SU-DHL-6 (cell line): ENCODE results near the gene CCKAR.

Experiments
- H2AFZ ChIP-seq: fragments of 200-600 bp; sonication (generic); 2 replicates; pipeline ENCODE4 v1.6.1; 2014; ENCODE audit warnings: low read depth, mild to moderate bottlenecking, moderate library complexity, mixed read lengths, antibody characterized with exemption, low read length; ENCODE audit not compliant: severe bottlenecking
- H3F3A ChIP-seq: fragments of 200-600 bp; shearing (Covaris generic); 2 replicates; pipeline ENCODE4 v1.6.0; 2016; ENCODE audit warnings: antibody characterized with exemption, mild to moderate bottlenecking; ENCODE audit not compliant: insufficient read depth
- H3K27ac ChIP-seq: fragments of 200-600 bp; sonication (generic); 2 replicates; pipeline ENCODE4 v1.5.1; 2016; ENCODE audit warnings: low read depth, mild to moderate bottlenecking, low read length, moderate library complexity, mixed read lengths
- H3K27me3 ChIP-seq: fragments of 200-600 bp; sonication (generic), shearing (Covaris generic); 2 replicates; pipeline ENCODE4 v1.6.0; 2014; ENCODE audit warnings: mild to moderate bottlenecking, low read length
- H3K36me3 ChIP-seq: fragments of 200-600 bp; sonication (generic); 2 replicates; pipeline ENCODE4 v1.6.1; 2014; ENCODE audit warnings: mild to moderate bottlenecking, low read length, mixed read lengths
- H3K4me2 ChIP-seq: fragments of 300-600, 200-600 bp; shearing (Covaris generic), sonication (generic); 2 replicates; pipeline ENCODE4 v1.6.0; 2014; ENCODE audit warnings: low read length, low read depth, mild to moderate bottlenecking; ENCODE audit not compliant: poor library complexity, severe bottlenecking
- H3K4me3 ChIP-seq: fragments of 200-600 bp; sonication (generic); 2 replicates; pipeline ENCODE4 v1.5.1; 2014; ENCODE audit warnings: antibody characterized with exemption, low read length, mild to moderate bottlenecking, mixed read lengths; ENCODE audit not compliant: insufficient read depth, poor library complexity, severe bottlenecking
- H3K79me2 ChIP-seq: fragments of 200-600 bp; sonication (generic); 2 replicates; pipeline ENCODE4 v1.6.1; 2014; ENCODE audit warnings: mild to moderate bottlenecking, low read length, moderate library complexity; ENCODE audit not compliant: insufficient read depth
- H3K9ac ChIP-seq: fragments of 200-600 bp; sonication (generic); 2 replicates; pipeline ENCODE4 v1.7.0; 2014; ENCODE audit warnings: mild to moderate bottlenecking, low read length
- H3K9me2 ChIP-seq: fragments of 200-600 bp; sonication (generic); replicated peaks from 2 replicates; pipeline ENCODE4 v1.6.1; 2014; ENCODE audit warnings: low read length; ENCODE audit not compliant: insufficient read depth
- H3K9me3 ChIP-seq: fragments of 200-600 bp; sonication (generic); 2 replicates; pipeline ENCODE4 v1.6.1; 2014; ENCODE audit warnings: low read length, mixed read lengths; ENCODE audit not compliant: insufficient read depth
- H4K20me1 ChIP-seq: fragments of 200-600 bp; sonication (generic); 2 replicates; pipeline ENCODE4 v1.6.1; 2014; ENCODE audit warnings: low read depth, mild to moderate bottlenecking, antibody characterized with exemption, low read length, moderate library complexity, mixed read lengths
- EZH2phosphoT487 ChIP-seq: fragments of 200-600 bp; sonication (generic), shearing (Covaris generic); conservative IDR thresholded peaks from 2 replicates; pipeline ENCODE4 v1.6.1; 2018; ENCODE audit warnings: mild to moderate bottlenecking, antibody characterized with exemption, low read length, moderate library complexity, mixed read lengths
- TF ChIP-seq, protein P1 (sequence below): fragments of 200-600 bp; sonication (generic); IDR thresholded peaks from one replicate; pipeline ENCODE4 v1.5.1; 2017; ENCODE audit warnings: antibody characterized with exemption, mild to moderate bottlenecking, low read length, moderate library complexity; ENCODE audit not compliant: insufficient read depth, poor library complexity, severe bottlenecking

The CCKAR gene

DNA sequence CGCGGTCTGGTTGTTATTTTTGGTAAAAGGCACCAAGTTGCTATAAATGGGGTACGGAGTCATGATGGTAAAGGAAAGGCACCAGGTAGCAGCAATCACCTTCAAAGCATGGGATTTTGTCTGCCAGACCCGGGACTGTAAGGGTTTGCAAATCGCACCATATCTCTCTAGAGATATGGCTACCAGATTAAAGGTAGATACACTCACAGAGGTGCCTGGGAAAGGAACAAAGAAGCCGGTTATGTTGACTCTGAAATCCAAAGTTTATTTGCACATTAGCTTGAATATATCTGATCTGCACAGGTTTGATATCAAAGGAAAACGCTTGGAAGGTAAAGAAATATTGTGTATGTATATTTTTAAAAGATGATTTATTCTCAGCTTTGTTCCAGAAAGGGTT lies 4.6 kb downstream of the CCKAR start:
- H3K27ac ChIP-seq: no peak overlapping the region
- no peak overlapping the region for H2AFZ ChIP-seq
- TF ChIP-seq EZH2phosphoT487: no peak
- TF ChIP-seq, protein P1, sequence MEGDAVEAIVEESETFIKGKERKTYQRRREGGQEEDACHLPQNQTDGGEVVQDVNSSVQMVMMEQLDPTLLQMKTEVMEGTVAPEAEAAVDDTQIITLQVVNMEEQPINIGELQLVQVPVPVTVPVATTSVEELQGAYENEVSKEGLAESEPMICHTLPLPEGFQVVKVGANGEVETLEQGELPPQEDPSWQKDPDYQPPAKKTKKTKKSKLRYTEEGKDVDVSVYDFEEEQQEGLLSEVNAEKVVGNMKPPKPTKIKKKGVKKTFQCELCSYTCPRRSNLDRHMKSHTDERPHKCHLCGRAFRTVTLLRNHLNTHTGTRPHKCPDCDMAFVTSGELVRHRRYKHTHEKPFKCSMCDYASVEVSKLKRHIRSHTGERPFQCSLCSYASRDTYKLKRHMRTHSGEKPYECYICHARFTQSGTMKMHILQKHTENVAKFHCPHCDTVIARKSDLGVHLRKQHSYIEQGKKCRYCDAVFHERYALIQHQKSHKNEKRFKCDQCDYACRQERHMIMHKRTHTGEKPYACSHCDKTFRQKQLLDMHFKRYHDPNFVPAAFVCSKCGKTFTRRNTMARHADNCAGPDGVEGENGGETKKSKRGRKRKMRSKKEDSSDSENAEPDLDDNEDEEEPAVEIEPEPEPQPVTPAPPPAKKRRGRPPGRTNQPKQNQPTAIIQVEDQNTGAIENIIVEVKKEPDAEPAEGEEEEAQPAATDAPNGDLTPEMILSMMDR: no peak
- H3K79me2 ChIP-seq: no peaks in the 10 kb centered on the region
- H3K4me2 ChIP-seq: no peak overlapping the region
- H3K36me3 ChIP-seq: no peaks in the 10 kb centered on the region
- no peaks in the 10 kb centered on the region for H3K9me2 ChIP-seq
- no peaks in the 10 kb centered on the region for H3F3A ChIP-seq
- no peak overlapping the region for H3K4me3 ChIP-seq
- no peaks in the 10 kb centered on the region for H3K9me3 ChIP-seq
- no peak overlapping the region for H3K9ac ChIP-seq
- no peaks in the 10 kb centered on the region for H4K20me1 ChIP-seq
- H3K27me3 ChIP-seq: no peaks in the 10 kb centered on the region

DNA sequence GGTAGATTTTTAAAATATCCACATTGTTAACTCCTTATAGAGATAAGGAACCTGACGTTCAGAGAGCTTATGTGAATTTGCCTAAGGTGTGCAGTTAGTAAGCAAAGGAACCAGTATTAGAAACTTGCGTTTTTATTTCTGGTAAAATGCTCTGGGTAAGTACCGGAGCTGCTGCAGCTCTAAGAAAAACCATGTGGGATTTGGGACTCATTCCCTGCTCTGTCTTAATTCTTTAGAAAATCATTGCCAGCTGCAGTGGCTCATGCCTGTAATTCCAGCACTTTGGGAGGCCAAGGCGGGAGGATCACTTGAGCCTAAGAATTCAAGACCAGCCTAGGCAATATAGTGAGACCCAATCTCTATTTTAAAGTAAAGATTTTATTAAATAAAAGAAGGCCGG lies 5.8 kb downstream of the CCKAR start:
- no peaks in the 10 kb centered on the region for H3K36me3 ChIP-seq
- no peak overlapping the region for H2AFZ ChIP-seq

DNA sequence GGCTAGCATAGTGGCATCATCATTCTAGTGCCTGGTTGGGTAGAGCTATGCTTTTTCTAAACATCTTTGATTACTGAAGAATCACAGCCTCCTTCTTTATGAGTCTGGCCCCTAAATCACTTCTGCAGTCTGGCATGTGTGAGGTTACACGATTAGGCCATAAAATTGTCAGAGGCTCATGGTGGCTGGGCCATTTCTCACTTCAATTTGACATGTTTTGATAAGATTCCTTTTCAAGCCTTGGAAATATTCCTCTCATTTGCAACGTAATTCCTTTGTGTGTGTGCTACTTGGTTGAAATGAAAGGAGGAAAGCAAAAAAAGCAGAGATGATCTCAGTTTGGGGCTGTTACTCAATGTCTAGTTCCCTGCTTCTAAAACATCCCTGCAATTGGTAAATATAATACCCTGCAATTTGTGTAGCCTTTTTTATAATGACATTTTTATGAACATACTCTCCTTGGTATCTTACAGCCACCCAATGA lies 6.2 kb downstream of the CCKAR start:
- no peaks in the 10 kb centered on the region for H3K9me2 ChIP-seq
- no peak overlapping the region for H2AFZ ChIP-seq
- H3K4me2 ChIP-seq: no peak overlapping the region

More for the DNA sequence above, 5.8 kb downstream of the CCKAR start:
- no peaks in the 10 kb centered on the region for H3F3A ChIP-seq
- TF ChIP-seq, protein P1: no peak
- no peak for TF ChIP-seq EZH2phosphoT487
- H3K9me2 ChIP-seq: no peaks in the 10 kb centered on the region
- no peak overlapping the region for H3K4me3 ChIP-seq
- H3K4me2 ChIP-seq: no peak overlapping the region
- no peaks in the 10 kb centered on the region for H4K20me1 ChIP-seq
- H3K9me3 ChIP-seq: no peaks in the 10 kb centered on the region
- no peaks in the 10 kb centered on the region for H3K27me3 ChIP-seq
- H3K9ac ChIP-seq: no peak overlapping the region
- no peaks in the 10 kb centered on the region for H3K79me2 ChIP-seq
- no peak overlapping the region for H3K27ac ChIP-seq

More for the DNA sequence above, 6.2 kb downstream of the CCKAR start:
- H3F3A ChIP-seq: no peaks in the 10 kb centered on the region
- TF ChIP-seq, protein P1: no peak
- no peak for TF ChIP-seq EZH2phosphoT487
- H3K27ac ChIP-seq: no peak overlapping the region
- no peaks in the 10 kb centered on the region for H4K20me1 ChIP-seq
- no peak overlapping the region for H3K4me3 ChIP-seq
- no peak overlapping the region for H3K9ac ChIP-seq
- no peaks in the 10 kb centered on the region for H3K79me2 ChIP-seq
- no peaks in the 10 kb centered on the region for H3K27me3 ChIP-seq
- H3K36me3 ChIP-seq: no peaks in the 10 kb centered on the region
- H3K9me3 ChIP-seq: no peaks in the 10 kb centered on the region
